Tibial artery (tissue), 4 donors: ENCODE measurements around the gene SV2B.

Experiments
- DNase-seq, 2 donors: peaks; one replicate each; pipeline ENCODE4 v3.0.0-alpha.2; 2019
- H3K27ac ChIP-seq, 2 donors: fragments of 200-600 bp; sonication (generic) in 1 of 2; 1 replicate in 1 of 2; 2 replicates in 1 of 2; pipeline ENCODE4 v1.5.1; 2018 to 2019; ENCODE audit warnings: mild to moderate bottlenecking in 1 of 2
- H3K27me3 ChIP-seq, 2 donors: fragments of 200-600 bp; sonication (generic) in 1 of 2; one replicate each; pipeline versions ENCODE4 v1.5.1 to v1.6.0; 2016 to 2019
- H3K36me3 ChIP-seq, 3 donors: fragments of 200-600 bp; sonication (generic) in 2 of 3; one replicate each; pipeline ENCODE4 v1.5.1; 2016 to 2019; ENCODE audit warnings: mild to moderate bottlenecking in 2 of 3
- H3K4me1 ChIP-seq, 4 donors: fragments of 200-600 bp; sonication (generic) in 2 of 4; 1 replicate in 3 of 4; 2 replicates in 1 of 4; pipeline ENCODE4 v1.5.1; 2016 to 2019
- H3K4me3 ChIP-seq, 2 donors: fragments of 200-600 bp; sonication (generic) in 1 of 2; 1 replicate in 1 of 2; 2 replicates in 1 of 2; pipeline ENCODE4 v1.5.1; 2018 to 2019; ENCODE audit warnings: mild to moderate bottlenecking in 2 of 2
- H3K9me3 ChIP-seq, 3 donors: fragments of 200-600 bp; sonication (generic) in 1 of 3; one replicate each; pipeline ENCODE4 v1.5.1; 2016 to 2019
- intact Hi-C: fragments of 100-400 bp; cut with DNase I; formaldehyde crosslinking; loops from one replicate; pipeline ENCODE4 v1.15.0; 2023; ENCODE audit warnings: low total_unique reads
- TF ChIP-seq, protein P1 (sequence below), 2 experiments: fragments of 200-600 bp in 1 of 2; fragments of 450-650 bp in 1 of 2; IDR thresholded peaks; one replicate each; pipeline ENCODE4 v1.5.1; 2017 to 2019; ENCODE audit warnings: antibody characterized with exemption in 2 of 2, mild to moderate bottlenecking in 1 of 2, moderate library complexity in 1 of 2

Gene SV2B

DNA sequence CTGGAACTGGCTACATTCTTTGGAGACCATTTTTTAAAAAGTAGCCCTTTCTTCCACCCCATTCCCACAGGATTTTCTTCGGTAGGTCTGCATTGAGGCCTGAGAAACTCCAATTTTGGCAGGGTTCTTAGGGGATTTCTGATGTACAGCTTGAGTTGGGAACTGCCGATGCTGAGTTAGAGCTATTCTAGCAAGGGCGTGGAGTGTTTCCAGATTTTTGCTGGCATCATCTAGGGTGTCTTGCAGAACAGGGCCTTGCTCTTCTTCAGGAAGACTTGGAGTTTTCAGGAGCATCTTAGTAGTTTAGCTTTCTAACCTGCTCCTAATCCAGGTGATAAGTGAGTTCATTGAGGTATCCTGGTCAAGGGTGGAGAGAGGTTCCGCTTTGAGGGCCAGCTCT lies 41.0 kb downstream of the SV2B start:
- intact Hi-C loops, result no loop called here
- Histone ChIP-seq H3K27ac (no peak overlapping the region), H3K9me3 (no peaks in the 10 kb centered on the region), H3K27me3 (peaks cover 0 to 6% of the 10 kb centered on the region in 2 donors), H3K4me1 (no peaks in the 10 kb centered on the region), H3K4me3 (no peak overlapping the region), H3K36me3 (no peaks in the 10 kb centered on the region)
- TF ChIP-seq, protein P1, sequence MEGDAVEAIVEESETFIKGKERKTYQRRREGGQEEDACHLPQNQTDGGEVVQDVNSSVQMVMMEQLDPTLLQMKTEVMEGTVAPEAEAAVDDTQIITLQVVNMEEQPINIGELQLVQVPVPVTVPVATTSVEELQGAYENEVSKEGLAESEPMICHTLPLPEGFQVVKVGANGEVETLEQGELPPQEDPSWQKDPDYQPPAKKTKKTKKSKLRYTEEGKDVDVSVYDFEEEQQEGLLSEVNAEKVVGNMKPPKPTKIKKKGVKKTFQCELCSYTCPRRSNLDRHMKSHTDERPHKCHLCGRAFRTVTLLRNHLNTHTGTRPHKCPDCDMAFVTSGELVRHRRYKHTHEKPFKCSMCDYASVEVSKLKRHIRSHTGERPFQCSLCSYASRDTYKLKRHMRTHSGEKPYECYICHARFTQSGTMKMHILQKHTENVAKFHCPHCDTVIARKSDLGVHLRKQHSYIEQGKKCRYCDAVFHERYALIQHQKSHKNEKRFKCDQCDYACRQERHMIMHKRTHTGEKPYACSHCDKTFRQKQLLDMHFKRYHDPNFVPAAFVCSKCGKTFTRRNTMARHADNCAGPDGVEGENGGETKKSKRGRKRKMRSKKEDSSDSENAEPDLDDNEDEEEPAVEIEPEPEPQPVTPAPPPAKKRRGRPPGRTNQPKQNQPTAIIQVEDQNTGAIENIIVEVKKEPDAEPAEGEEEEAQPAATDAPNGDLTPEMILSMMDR (IDR thresholded peaks at IDR 0.05), result no peak
- DNase-seq, result no peak

DNA sequence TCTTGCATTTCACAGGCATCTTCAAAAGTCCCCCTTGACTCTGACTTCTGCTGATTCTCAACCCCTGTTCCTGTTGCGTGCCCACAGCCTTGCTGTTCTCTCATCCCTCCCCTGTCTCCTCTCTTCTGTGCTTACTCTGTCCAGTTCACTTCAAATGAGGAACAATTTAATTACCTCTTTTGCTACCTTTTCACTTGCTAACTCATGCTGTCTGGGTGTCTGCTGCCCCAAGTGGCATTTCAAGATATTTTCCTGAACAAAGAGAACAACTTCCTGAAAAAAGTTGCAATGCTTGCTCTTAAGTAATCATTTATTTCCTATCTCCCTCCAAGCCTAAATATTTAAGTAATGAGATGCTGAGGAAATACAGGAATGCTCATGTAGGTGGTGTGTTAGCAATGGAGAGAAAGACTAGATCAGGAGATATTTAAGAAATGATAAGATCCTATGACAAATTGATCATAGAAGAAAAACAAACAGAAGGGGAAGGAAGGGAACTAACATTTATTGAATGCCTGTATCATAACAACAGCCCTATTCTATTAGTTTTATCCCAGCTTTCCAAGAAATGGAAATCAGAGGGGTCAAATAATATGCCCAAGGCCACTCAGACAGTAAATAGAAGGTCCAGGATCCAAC lies 42.2 kb downstream of the SV2B start:
- Histone ChIP-seq H3K27me3 (no peaks in the 10 kb centered on the region), H3K27ac (no peak overlapping the region), H3K36me3 (no peaks in the 10 kb centered on the region), H3K4me3 (no peak overlapping the region), H3K4me1 (no peaks in the 10 kb centered on the region), H3K9me3 (no peaks in the 10 kb centered on the region)
- no peak for DNase-seq
- intact Hi-C loops, result no loop called here
- TF ChIP-seq, protein P1 (IDR thresholded peaks at IDR 0.05), result no peak

DNA sequence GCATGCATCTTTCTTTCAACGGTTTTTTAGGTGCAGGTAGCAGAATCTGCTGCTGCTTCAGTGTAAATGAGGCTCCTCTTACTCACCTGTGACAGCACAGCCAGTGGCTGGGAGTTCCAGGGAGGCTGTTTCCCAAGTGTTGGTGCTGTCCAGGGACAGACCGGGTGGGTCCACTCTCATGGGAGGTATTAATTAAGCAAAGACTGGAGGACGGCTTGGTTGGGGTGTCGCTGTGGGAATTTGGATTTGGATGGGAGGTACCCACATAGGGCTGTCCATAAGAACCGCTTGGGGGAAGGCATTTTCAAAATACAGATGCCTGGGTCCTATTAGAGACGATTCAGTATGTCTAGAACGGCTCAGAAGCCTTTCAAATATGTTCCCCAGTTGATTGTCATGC lies 42.9 kb downstream of the SV2B start:
- TF ChIP-seq, protein P1 (IDR thresholded peaks at IDR 0.05), result no peak
- H3K4me1 ChIP-seq, result no peaks in the 10 kb centered on the region
- no peaks in the 10 kb centered on the region for H3K36me3 ChIP-seq
- intact Hi-C loops, result no loop called here
- no peak for DNase-seq
- H3K4me3 ChIP-seq, result no peak overlapping the region
- H3K9me3 ChIP-seq, result no peaks in the 10 kb centered on the region
- no peaks in the 10 kb centered on the region for H3K27me3 ChIP-seq
- H3K27ac ChIP-seq, result no peak overlapping the region

DNA sequence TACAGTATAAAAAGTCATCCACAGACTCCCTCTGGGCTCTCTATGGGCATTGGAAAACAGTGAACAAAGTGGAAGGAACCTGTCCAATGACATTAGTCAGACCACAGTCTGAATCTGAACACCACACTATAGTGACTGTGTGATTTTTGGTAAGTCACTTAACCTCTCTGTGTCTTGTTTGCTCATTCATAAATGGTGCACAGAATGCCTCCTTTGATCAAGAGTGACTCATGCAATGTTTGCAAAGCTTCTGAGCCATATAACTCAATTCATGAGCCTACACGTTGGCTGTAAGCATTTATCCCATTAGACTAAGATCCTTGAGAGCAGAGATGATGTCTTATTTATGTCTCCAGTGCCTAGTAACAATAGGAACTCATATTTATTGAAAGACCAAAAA lies 46.7 kb downstream of the SV2B start:
- TF ChIP-seq, protein P1 (IDR thresholded peaks at IDR 0.05), result no peak
- intact Hi-C loops, result no loop called here
- H3K27me3 ChIP-seq, result peaks cover 0 to 7% of the 10 kb centered on the region in 2 donors

DNA sequence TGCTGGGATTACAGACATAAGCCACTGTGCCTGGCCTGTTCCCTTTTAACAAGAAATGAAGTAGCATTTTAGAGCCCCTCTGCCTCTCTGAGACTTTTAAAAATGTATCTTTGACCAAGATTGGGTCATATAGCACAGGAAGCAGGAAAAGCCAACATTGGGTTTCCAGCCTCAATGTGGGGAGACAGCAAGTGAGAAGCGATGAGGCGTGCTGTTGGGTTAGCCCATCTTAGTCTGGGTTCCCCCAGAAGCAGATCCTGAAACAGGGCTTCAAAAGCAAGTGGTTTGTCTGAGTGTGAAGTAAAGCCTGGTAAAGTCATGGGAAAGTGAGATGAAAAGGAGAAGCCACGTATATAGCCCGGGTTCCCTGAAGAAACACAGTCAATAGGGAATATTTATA lies 48.2 kb downstream of the SV2B start:
- peaks cover 0 to 7% of the 10 kb centered on the region in 2 donors for H3K27me3 ChIP-seq
- DNase-seq, result no peak
- TF ChIP-seq, protein P1 (IDR thresholded peaks at IDR 0.05), result no peak
- no peaks in the 10 kb centered on the region for H3K9me3 ChIP-seq
- no peak overlapping the region for H3K27ac ChIP-seq
- H3K36me3 ChIP-seq, result no peaks in the 10 kb centered on the region
- intact Hi-C loops, result no loop called here
- no peak overlapping the region for H3K4me3 ChIP-seq
- no peaks in the 10 kb centered on the region for H3K4me1 ChIP-seq

More for the DNA sequence above, 46.7 kb downstream of the SV2B start:
- no peaks in the 10 kb centered on the region for H3K9me3 ChIP-seq
- H3K4me1 ChIP-seq, result no peaks in the 10 kb centered on the region
- no peak overlapping the region for H3K4me3 ChIP-seq
- H3K36me3 ChIP-seq, result no peaks in the 10 kb centered on the region
- H3K27ac ChIP-seq, result no peak overlapping the region
- no peak for DNase-seq
